ENCODE results near the gene NEURL3. TPM values are rescaled to one million over a fixed set of nuclear protein-coding genes. Genes with fewer than 3 reads are reported as not detected.

NEURL3 gene
- total and polyA plus RNA-seq, 12 donors = 0.03 to 0.41 (median 0.18) TPM; not detected in 8

DNA sequence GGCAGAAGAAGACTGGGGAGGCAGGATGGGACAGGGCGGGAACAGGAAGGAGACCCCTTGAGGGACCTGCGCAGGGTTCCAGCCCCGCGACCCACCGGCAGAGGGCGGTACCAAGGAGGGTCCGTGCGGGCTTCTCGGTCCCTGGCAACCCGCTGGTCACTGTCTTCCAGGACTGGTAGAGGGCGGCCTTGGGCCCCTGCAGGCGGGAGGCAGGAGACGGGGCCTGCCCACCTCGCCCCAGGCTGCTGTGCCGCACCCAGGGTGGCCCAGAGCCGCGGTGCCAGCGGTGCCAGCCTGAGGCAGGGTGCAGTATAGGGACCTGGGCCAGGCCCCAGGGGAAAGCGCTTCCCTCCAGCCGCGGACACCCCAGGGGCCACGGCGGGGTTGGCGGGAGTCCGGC is 34.5 kb downstream of the NEURL3 start:
- H3K4me1 ChIP-seq (replicated peaks in 1 of 2) = peaks cover 0 to 8% of the 10 kb centered on the region in 2 donors
- intact Hi-C loops (cut with DNase I) = loop anchor here in 1 of 2 donors (5.0 kb wide), 1 partner anchor 37 kb away; the partner anchor contains the start of gene NEURL3
- peak overlapping the region in 1 of 4 donors; percentile 46 for H3K4me3 ChIP-seq
- H3K9me3 ChIP-seq (replicated peaks in 1 of 3) = no peaks in the 10 kb centered on the region
- WGBS, 4 donors = 0 to 14% (median 12%) methylated on average over 5 to 25 of the region's 25 CpGs
- DNase-seq = peak; percentile 42 to 64 (median 57)
- H3K36me3 ChIP-seq (replicated peaks in 1 of 2) = no peaks in the 10 kb centered on the region
- H3K27ac ChIP-seq = no peak overlapping the region
- TF ChIP-seq POLR2A (IDR thresholded peaks at IDR 0.05) = no peak
- TF ChIP-seq, protein P1, sequence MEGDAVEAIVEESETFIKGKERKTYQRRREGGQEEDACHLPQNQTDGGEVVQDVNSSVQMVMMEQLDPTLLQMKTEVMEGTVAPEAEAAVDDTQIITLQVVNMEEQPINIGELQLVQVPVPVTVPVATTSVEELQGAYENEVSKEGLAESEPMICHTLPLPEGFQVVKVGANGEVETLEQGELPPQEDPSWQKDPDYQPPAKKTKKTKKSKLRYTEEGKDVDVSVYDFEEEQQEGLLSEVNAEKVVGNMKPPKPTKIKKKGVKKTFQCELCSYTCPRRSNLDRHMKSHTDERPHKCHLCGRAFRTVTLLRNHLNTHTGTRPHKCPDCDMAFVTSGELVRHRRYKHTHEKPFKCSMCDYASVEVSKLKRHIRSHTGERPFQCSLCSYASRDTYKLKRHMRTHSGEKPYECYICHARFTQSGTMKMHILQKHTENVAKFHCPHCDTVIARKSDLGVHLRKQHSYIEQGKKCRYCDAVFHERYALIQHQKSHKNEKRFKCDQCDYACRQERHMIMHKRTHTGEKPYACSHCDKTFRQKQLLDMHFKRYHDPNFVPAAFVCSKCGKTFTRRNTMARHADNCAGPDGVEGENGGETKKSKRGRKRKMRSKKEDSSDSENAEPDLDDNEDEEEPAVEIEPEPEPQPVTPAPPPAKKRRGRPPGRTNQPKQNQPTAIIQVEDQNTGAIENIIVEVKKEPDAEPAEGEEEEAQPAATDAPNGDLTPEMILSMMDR (IDR thresholded peaks at IDR 0.05) = peak; percentile 24 to 58 (median 51)
- H3K27me3 ChIP-seq = no peaks in the 10 kb centered on the region

DNA sequence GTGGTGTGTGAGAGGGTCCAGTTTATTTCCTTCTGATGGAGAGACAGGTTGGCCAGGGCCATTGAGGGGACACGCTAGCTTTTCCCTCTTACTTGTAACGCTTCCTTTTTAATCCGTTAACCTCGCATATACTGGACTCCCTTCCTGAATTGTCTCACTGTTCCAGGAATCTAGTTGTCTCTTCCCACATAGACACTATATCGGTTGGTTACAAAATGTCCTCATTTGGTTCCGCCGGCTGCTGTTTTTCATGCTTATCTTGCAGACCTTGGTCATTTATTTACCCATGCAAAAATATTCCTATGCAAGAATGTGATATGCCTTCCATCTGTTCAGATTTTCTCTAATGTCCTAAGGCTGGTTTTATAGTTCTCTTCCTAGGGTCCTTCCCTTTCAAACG is 35.0 kb downstream of the NEURL3 start:
- Histone ChIP-seq H3K4me3 (peak overlapping the region in 1 of 4 donors; percentile 46), H3K36me3 (replicated peaks in 1 of 2) (no peaks in the 10 kb centered on the region), H3K9me3 (replicated peaks in 1 of 3) (no peaks in the 10 kb centered on the region), H3K27ac (no peak overlapping the region), H3K27me3 (no peaks in the 10 kb centered on the region), H3K4me1 (replicated peaks in 1 of 2) (peaks cover 0 to 8% of the 10 kb centered on the region in 2 donors)
- TF ChIP-seq POLR2A (IDR thresholded peaks at IDR 0.05) = no peak
- TF ChIP-seq, protein P1 (IDR thresholded peaks at IDR 0.05) = no peak
- DNase-seq = no peak
- intact Hi-C loops (cut with DNase I) = loop anchor here in 1 of 2 donors (5.0 kb wide), 1 partner anchor 37 kb away; the partner anchor contains the start of gene NEURL3
- WGBS, 4 donors = 41 to 52% (median 48%) methylated on average over 8 of the region's 8 CpGs

DNA sequence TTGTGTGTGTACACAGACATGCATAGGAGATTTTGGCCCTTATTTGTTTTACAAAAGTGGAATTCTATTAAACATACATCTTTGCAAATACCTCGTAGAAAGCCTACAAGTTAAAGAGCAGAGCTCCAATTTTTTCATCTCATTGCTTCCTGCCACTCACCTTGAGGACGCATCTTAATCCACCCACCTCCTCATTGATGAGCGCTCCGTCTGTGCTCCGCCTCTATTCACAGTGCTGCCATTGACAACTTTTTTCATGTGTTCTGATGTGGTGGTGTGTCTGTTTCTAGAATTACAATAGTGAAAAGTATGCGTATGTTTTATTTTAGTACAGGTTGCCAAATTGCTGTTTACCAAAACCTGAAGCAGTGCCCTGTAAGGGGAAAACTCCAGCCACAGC is 36.3 kb downstream of the NEURL3 start:
- H3K27ac ChIP-seq = no peak overlapping the region
- no peaks in the 10 kb centered on the region for H3K36me3 ChIP-seq (replicated peaks in 1 of 2)
- no peak for DNase-seq
- no peak overlapping the region for H3K4me3 ChIP-seq
- no peaks in the 10 kb centered on the region for H3K27me3 ChIP-seq
- TF ChIP-seq, protein P1 (IDR thresholded peaks at IDR 0.05) = no peak
- no peak for TF ChIP-seq POLR2A (IDR thresholded peaks at IDR 0.05)
- intact Hi-C loops (cut with DNase I) = no loop called here
- H3K4me1 ChIP-seq (replicated peaks in 1 of 2) = peaks cover 0 to 8% of the 10 kb centered on the region in 2 donors
- 86 to 90% (median 87%) methylated on average over 6 of the region's 6 CpGs for whole genome bisulfite sequencing, 4 donors
- no peaks in the 10 kb centered on the region for H3K9me3 ChIP-seq (replicated peaks in 1 of 3)

DNA sequence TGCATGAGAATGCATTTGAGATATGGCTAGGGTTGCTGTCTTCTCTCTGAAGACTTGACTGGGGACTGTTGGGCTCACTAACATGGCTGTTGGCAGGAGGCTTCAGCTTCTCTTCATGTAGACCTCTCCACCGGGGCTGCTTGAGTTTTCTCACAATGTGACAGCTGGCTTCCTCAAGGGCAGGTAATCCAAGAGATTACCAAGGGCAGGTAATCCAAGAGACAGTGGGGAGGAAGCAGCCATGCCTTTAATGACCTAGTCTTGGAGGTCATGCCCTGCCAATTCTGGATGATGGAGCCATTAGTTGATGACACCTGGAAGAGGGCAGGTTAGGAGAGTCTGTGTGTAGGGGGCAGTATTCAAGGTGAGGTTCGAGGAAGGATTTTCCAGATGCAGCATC is 40.5 kb downstream of the NEURL3 start:
- 76 to 89% (median 83%) methylated on average over 2 of the region's 2 CpGs for WGBS, 4 donors

More for the DNA sequence above, 40.5 kb downstream of the NEURL3 start:
- Histone ChIP-seq H3K9me3 (replicated peaks in 1 of 3) (no peaks in the 10 kb centered on the region), H3K36me3 (replicated peaks in 1 of 2) (no peaks in the 10 kb centered on the region), H3K4me3 (no peak overlapping the region), H3K27me3 (no peaks in the 10 kb centered on the region), H3K4me1 (replicated peaks in 1 of 2) (no peaks in the 10 kb centered on the region), H3K27ac (no peak overlapping the region)
- intact Hi-C loops (cut with DNase I) = no loop called here
- DNase-seq = no peak
- TF ChIP-seq, protein P1 (IDR thresholded peaks at IDR 0.05) = no peak
- no peak for TF ChIP-seq POLR2A (IDR thresholded peaks at IDR 0.05)

Data from adrenal gland (tissue), 12 donors.